22Rv1 (cell line): ENCODE measurements around the gene TOP3A.

Experiments used
- CTCF ChIP-seq: fragments of 450-650 bp; IDR thresholded peaks from 2 replicates; pipeline ENCODE4 v1.5.1; 2017; ENCODE audit warnings: mild to moderate bottlenecking
- ZFX ChIP-seq: fragments of 450-650 bp; IDR thresholded peaks from 2 replicates; pipeline ENCODE4 v1.6.1; 2017; ENCODE audit warnings: antibody characterized with exemption, borderline replicate concordance

GRCh38 chr17:18281788-18282187 is 33.0 kb downstream of the TOP3A start:
- TF ChIP-seq CTCF, result no peak
- TF ChIP-seq ZFX, result no peak
